ENCODE data around the gene PSMC3IP.
A peak's percentile ranks its signal among the peaks of the same experiment; 100 is the strongest.
"Not testable (repeated sequence)": the region's sequence is repeated elsewhere in the genome, so short reads cannot be mapped to it uniquely, and the experiment has no call there.

PSMC3IP gene, protein sequence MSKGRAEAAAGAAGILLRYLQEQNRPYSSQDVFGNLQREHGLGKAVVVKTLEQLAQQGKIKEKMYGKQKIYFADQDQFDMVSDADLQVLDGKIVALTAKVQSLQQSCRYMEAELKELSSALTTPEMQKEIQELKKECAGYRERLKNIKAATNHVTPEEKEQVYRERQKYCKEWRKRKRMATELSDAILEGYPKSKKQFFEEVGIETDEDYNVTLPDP

DNA sequence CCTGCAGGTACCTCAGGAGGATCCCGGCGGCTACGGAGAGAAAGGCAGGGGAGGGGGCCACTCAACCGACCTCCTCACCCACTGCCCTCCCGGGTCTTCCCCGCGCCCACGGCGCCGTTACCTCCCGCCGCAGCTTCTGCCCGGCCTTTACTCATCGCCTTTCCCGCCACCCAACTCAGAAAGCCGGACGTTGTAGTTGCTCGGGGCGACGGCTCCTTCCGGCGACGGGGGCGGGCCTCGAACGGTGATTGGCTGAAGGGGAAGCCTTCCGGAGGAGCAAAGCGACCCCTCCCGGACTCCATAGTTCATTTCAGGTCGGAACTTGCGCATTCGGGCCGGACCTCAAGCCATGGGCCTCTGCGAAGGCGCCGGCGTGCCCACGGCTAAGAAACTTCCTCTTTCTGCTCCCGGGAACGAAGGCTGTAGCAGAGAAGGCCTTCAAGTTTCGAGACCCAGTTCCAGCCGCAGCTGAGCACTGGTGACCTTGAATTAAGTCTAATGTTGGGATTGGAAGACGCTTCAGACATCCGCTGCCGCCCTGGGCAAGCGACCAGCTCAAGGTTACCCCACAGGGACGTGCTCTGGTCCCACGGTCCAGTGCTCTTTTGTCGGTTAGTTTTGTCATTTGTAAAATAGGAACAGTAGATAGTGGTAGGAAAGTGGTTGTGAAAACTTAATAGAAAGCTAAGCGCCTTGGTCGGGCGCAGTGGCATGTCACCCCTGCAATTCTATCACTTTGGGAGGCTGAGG, at the start of gene PSMC3IP:
Gene PSMC3IP (minus strand): TSS at position 198 of the 750 bp plus-strand sequence. CDS start 43 bp downstream, at position 155.
- peak; percentile 98 for DNase-seq

DNA sequence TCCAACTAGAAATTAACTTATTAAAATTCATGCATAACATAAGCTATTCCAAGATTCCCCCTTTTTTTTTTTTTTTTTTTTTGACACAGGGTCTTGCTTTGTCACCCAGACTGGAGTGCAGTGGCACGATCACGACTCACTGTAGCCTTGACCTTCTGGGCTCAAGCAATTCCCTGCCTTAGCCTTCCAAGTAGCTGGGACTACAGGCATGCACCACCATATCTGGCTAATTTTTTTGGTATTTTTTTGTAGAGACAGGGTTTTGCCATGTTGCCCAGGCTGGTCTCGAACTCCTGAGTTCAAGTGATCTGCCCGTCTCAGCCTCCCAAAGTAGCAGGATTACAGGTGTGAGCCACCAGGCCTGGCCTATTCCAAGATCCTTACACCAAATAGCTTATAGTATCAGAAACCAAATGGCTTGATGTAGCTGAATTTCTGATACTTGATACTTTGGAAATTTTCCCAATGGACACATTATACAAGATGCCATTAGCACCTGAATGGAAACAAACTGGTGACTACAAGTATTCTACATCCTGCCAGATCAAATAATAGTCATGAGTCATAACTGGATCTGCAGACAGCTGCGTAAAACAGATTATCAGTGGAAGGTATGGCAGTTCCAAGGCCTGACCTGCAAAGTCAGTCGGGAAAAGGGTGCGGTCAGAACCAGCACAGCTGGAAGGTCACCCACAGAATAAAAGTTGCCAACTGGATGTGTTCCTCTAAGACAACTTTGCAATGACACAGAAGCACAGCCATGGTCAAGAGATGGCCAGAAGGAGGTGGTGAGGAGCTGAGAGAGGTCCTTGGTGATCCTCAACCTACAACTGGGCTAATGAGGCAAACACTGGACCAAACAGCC, 46.4 kb upstream of the PSMC3IP start:
- no peak for DNase-seq

DNA sequence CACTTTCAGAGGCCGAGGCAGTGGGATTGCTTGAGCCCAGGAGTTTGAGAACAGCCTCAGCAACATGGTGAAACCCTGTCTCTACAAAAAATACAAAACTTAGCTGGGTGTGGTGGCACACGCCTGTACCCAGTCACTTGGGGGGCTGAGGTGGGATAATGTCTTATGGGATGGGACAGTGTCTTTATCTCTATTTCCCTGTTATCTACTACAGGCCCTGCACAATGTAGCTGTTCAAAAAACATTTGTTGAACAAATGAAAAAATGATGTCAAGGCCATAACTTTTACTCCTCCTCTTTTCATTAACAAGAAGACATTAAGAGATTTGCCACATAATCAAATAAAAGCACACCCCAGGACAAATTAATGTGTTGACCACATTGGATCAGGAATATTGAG, 45.7 kb upstream of the PSMC3IP start:
- no peak for DNase-seq

DNA sequence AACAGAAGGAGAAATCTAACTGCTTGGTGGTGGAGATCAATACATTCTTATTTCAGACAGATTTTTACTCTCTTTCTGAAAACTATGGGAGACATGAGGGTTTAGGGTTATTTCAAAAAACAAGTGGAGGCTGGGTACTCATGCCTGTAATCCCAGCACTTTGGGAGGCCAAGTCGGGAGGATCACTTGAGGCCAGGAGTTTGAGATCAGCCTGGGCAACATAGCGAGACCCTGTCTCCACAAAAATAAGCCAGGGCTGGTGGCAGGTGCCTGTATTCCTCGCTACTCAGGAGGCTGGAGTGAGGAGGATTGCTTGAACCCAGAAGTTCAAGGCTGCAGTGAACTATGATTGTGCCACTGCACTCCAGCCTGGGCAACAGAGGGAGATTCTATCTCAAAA, 44.5 kb upstream of the PSMC3IP start:
- DNase-seq: not testable (repeated sequence)

DNA sequence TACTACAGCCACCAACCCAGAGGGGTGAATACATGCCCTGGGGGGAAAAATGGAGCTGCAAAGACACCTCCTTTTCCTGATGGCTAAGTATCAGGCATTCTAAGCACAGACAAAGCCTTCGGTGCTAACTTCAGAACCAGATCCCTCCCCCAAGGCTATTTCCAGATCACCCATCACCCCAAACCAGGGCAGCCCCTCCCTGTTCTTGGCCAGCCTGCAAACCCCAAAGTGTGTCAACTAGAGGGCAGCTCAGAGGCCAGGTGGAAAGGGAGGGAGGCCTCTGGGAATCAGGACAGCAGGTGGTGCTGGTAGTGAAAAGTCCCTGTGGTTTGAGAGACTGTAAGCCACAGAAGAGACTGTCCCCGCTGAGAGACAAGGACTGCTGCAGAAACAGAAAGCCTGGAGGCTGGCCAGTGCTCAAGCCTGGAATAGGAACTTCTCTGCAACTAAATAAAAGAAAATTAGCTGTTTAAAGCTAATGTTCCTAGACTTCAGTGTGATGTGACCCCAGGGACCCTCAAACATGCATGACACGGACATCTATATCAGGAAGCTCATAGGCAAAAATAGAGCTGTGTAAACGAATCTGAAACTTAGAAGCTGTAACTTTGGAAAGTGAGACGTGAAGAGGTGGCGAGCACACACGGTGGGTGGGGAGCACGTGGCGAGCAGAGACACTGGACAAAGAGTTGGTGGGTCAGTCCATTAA, 41.1 kb upstream of the PSMC3IP start:
- peak; percentile 57 for DNase-seq

DNA sequence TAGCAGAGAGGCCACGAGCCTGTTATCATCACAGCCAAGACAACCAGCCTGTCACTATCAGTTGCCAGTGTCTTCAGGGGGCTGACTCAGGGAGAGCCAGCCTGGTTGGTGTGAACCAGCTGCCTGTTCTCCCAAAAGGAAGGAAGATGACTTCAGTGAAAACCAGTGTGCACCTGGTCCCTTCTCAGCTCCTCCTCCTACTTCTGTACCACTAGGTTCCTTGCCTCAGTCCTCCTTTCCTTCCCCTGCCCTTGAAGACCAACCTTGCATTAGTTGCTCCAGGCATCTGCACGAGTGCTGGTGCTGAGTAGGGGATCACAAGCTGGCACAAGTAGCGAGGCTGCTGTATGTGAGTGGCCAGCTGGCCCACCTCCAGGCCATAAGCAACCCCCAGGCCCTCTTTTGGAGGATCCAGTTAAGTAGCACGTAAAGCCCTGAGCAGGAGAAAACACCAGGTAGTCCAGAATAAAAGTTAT, 40.5 kb upstream of the PSMC3IP start:
- no peak for DNase-seq

DNA sequence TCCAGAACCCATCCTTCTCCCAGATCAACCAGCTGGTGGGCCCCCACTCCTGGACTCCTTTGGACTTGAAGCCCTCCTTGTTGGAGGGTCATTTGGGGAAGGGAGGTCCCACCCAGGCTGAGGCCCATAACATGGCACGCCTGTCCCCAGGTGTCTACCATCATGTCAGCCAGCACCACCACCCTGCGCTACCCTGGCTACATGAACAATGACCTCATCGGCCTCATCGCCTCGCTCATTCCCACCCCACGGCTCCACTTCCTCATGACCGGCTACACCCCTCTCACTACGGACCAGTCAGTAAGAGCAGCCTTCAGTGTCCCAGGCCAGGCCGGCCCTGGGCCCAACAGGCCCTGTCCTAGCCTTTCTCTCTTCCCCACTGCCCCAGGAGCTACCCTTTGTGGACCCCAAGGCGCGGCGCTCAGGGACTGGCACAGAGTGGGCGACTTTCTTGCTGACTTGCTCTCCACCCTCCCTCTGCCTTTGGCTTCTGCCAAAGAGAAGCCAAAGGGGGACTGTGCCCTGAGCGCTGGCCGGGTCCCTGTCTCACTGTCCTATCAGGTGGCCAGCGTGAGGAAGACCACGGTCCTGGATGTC, 36.3 kb upstream of the PSMC3IP start:
- DNase-seq: no peak

DNA sequence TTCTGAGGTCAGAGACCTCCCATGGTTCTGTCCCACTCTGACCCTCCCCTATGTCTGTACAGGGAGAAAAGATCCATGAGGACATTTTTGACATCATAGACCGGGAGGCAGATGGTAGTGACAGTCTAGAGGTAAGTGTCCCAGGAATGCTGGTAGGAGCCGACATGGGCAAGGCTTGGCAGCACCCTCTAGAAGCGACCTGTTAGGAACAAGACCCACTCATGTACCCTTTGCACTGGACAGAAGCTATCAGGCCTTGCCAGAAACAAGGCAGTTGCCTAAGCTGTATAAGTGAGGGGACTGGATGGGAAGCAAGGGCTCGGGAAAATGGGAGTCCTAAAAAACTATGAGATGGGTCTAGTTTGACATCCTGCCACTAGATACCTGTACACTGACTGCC, 34.5 kb upstream of the PSMC3IP start:
- no peak for DNase-seq

DNA sequence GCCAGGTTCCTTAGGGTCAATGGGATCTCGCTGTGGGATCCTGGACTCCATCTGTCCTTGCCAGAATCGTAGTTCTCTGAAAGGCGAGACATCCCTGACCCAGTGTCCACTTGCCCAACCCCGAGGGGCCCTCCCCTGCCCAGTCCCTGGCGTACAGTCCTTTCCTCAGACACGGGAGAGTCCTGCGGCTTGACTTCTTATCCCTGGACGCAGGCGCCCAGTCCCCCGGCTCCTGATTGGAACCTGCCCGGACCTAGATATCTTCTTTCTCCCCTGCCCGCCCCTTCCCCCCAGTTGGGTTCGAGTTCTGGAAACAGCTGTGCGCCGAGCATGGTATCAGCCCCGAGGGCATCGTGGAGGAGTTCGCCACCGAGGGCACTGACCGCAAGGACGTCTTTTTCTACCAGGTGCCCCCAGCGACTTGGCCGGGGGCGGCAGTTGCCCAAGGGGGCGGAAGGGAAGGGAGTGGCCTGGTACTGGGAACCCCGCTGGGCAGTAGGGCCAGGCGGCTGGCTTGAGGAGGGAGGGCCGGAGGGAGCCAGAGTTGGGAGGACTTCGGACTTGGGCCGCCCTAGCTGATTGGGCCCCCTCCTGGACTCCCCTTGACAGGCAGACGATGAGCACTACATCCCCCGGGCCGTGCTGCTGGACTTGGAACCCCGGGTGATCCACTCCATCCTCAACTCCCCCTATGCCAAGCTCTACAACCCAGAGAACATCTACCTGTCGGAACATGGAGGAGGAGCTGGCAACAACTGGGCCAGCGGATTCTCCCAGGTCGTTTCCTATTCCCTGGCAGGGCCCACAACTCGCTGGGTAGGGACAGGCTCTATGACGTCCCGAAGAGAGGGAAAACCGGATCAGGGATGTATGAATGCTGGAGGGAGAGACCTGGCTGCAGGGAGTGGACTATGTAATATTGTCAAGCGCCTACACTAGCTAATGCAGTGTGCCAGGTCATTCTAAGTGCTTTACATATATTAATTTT, 32.6 kb upstream of the PSMC3IP start:
- not testable (repeated sequence) for DNase-seq

DNA sequence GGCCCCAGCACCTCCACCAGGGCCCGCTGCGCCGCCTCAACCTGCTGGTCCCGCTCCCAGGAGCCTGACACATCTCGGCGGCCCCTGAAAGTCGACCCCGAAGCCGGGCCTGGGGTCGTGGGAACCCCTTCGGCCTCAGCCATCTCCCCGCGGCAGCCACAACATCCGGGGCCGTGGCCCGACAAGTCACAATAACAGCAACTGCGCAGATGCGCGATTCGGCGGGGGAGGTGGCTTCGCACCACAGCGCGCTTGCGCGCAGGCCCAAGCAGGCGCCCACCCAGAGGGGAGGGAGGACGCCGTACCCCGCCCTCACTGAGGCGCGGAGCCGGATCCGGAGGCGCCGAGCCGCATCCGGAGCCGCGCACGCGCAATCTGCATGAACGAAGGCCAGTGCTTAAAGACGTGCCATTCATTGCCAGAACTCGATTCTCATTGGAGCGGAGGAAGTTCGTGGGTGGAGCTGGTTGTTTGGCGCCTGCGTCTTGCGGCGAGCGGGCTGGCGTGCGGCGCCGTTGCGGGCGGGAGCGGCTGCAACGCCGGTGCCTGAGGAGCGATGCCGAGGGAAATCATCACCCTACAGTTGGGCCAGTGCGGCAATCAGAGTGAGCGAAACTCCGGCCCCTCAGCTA, 31.8 kb upstream of the PSMC3IP start, which contains the start of the genes RETREG3 and TUBG1:
Gene RETREG3 (minus strand): TSS at position 193 of the 632 bp plus-strand sequence. CDS start 50 bp downstream, at position 143.
Gene TUBG1 (plus strand): TSS at position 502 of the 632 bp plus-strand sequence. CDS start 55 bp downstream, at position 557.
- DNase-seq: peak; percentile 99

DNA sequence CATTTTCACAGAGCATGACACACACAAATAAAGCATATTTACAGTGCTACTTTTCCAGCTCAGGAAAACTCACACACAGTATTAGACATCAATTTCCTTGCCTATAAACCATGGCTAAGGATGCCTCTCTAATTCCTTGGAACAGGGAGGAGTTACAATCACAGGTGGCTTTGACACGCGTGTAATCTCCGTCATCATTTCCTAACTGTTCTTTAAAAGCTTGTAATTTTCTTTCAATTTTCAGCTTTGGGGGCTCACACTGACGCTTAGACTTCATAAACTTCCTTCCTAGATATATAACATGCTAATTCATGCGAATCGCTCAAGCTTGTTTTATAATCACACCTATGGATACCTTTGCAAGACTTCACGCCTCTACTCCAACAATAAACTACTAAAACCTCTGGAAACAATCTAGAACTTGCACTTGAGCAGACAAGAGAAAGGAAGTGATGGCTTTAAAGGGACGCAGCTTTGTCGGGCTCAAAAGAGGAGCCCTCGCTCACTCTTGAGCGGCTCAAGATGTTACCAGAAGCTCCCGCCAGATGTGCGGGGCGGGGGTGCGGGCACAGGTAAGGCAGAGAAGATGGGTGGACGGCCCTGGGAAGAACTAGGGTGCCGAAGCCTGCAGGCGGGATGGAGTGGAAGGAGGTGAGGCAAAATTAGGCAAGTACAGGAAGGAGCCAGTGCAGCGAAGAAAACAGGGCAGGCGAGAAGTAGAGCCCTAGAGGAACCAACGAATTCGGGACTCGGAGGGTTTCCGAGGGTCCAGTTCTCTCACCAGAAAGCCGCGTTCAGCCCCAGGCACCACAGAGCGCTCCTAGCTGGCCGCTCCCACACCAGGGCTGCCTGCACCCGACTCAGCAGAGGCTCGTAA, 31.0 kb upstream of the PSMC3IP start:
- DNase-seq: no peak

DNA sequence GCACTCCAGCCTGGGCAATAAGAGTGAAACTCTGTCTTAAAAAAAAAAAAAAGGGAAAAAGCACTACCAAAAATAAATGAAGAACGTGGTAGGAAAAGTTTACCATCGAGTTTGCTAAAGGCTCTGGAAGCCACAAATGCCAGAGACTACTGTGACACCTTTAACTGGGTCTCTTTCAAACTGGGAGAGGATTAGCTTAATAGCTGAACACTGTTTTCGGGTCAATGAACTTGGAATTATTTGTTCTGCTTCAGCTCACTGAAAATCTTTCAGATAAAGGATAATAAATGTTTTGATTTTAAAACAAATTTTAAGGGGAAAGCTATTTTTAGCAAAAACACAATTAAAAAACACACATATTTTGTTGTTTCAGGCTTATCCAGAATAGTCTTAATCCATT, 30.2 kb upstream of the PSMC3IP start:
- no peak for DNase-seq

DNA sequence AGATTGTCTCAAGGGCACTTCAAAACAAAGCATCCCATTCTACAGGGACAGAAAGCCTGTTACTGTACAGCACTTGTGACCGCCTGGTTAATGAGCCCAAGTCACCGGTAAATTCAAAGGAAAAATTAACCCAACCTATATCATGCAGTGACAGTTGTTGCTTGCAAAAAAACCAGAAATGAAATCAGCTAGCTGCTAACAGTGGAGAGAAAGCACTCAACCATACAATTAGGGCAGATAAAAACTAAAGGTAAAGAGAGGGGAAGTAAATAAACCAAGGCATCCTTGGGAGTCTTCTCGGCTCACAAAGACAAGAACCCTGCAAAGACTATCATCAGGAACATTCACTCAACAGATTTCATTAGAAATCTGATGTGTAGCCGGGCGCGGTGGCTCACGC, 25.8 kb upstream of the PSMC3IP start:
- DNase-seq: no peak

DNA sequence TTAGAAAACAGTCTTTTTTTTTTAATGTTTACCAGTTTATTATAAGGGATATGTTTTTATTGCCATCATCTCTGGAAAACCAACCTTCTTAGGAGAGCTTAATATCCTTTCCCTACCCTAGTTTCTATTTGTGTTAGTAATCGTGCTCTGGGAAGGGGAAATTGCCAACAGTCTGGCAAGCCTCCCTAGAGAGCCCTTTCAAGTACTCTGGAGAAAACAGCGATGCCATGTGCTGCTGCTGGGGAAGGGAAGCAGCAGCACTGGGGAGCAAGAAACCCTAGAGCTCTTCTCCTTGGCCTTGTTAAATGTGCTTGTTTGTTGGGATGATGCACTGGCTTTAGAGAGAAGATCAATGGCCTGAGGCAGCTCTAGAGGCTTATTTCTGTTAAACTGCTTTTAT, 21.4 kb upstream of the PSMC3IP start:
- no peak for DNase-seq

DNA sequence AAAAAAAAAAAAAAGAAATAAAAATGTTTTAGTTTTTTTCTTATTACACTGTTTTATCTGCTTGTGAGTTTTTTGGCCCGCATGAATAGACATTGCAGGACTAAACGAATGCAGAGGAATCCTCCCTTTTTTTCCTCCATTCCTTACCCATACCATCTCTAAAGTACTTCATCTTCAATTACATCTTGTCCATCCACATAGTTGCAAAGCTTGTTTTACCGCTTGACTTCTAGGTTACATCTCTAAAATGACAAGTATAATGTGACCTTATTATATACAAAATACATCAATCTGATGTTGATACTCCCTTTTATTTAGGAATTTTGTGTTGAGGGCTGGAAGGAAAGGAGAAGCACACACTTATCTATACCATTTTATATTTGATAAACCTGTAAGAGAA, 18.9 kb upstream of the PSMC3IP start:
- no peak for DNase-seq

DNA sequence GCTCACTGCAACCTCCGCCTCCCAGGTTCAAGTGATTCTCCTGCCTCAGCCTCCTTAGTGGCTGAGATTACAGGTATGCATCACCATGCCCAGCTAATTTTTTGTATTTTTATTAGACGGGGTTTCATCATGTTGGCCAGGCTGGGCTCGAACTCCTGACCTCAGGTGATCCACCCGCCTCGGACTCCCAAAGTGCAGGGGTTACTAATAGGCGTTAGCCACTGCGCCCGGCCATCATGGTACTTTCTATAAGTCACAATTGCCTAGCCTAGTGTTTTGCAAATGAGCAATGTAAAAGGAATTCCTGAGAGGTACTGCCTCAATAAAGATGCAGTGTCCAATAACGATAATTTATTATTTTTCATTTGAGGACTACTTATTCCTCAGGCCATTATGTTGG, 13.9 kb upstream of the PSMC3IP start:
- no peak for DNase-seq

DNA sequence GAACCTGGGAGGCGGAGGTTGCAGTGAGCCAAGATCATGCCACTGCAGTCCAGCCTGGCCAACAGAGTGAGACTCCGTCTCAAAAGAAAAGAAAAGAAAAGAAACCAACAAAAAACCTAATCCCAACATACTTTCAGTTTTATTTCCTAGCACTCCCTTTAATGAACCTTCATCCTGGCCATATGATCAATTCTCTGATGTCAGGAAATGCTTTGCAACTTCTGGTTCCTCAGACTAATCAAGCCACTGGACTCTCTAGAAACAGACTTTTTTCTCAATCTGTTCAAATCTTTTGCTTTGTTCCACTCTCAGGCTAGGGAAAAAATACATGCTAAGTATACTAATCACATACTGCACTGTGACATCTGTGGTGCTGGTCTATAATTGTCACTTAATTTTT, 13.4 kb upstream of the PSMC3IP start:
- no peak for DNase-seq

DNA sequence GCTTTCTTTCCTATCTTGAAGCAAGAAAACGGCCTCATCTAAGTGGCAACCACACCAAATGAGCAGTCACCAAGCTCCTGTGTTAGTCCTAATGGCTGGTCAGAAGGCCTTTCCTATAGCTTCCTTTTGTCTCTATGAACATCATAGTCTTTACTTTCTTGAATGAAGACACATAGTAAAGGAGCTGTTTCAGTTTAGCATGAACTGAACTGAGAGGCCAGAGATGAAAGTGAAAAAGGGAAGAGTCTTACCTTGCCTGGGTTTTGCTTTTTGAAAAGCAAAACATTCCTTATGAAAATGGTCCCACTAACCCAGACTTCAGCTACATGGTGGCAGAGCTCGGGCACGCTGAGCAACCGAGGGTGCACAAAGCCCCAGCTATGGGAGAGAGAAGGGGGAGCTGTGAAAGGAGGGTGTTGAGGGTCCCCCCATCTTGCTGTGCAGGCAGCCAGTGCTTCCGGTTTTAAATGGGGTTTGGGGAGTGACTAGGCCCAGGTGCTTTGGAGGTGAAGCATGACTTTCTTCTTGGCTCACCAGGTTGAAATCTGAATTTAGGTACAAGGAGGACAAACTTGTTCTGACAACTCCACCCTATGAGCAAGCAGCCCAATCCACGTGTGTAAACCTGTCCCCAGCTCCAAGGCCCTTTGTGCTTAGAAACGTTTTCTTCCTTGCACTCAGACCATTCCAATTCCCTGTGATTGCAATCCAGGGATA, 9.1 kb upstream of the PSMC3IP start:
- DNase-seq: no peak

DNA sequence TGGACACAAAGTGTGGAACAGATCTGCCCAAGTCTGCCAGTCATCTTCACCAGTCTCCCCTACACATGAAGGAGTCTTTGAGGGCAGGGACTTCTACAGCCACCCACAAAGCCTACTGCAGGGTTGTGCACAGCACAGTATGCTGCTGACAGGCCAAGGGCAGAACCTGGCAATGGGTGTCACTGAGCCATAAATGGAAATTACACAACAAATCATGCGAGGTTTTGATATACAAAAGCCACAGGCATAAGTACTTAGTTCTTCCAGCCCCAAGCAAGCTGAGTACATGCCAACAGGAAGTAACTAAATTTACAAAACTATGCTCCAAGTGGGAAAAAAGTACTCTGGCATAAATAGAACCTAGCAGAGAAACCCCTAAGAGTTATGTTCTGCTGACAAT, 7.8 kb upstream of the PSMC3IP start:
- DNase-seq: no peak
